HEK293T (cell line): Measurements from ENCODE around the gene RAB13.

ENCODE experiments used
- ARNT ChIP-seq: fragments of 450-650 bp; IDR thresholded peaks from 2 replicates; pipeline ENCODE4 v1.6.1; 2017; ENCODE audit warnings: mild to moderate bottlenecking
- CTBP1 ChIP-seq: fragments of 450-650 bp; IDR thresholded peaks from 2 replicates; pipeline ENCODE4 v1.6.1; 2016; ENCODE audit warnings: borderline replicate concordance
- FOXA1 ChIP-seq: fragments of 450-650 bp; IDR thresholded peaks from 2 replicates; pipeline ENCODE4 v1.6.1; 2016; ENCODE audit warnings: mild to moderate bottlenecking
- FOXK2 ChIP-seq: fragments of 450-650 bp; IDR thresholded peaks from 2 replicates; pipeline ENCODE4 v1.6.1; 2016; ENCODE audit warnings: mild to moderate bottlenecking
- FOXM1 ChIP-seq: fragments of 450-650 bp; IDR thresholded peaks from 2 replicates; pipeline ENCODE4 v1.6.1; 2017; ENCODE audit warnings: mild to moderate bottlenecking, borderline replicate concordance
- HDGF ChIP-seq: fragments of 450-650 bp; IDR thresholded peaks from 2 replicates; pipeline ENCODE4 v1.6.1; 2017; ENCODE audit warnings: antibody characterized with exemption, borderline replicate concordance
- NFRKB ChIP-seq: fragments of 450-650 bp; IDR thresholded peaks from 2 replicates; pipeline ENCODE4 v1.6.1; 2016; ENCODE audit warnings: mild to moderate bottlenecking, moderate library complexity
- ZNF384 ChIP-seq: fragments of 450-650 bp; IDR thresholded peaks from 2 replicates; pipeline ENCODE4 v1.6.1; 2016

DNA sequence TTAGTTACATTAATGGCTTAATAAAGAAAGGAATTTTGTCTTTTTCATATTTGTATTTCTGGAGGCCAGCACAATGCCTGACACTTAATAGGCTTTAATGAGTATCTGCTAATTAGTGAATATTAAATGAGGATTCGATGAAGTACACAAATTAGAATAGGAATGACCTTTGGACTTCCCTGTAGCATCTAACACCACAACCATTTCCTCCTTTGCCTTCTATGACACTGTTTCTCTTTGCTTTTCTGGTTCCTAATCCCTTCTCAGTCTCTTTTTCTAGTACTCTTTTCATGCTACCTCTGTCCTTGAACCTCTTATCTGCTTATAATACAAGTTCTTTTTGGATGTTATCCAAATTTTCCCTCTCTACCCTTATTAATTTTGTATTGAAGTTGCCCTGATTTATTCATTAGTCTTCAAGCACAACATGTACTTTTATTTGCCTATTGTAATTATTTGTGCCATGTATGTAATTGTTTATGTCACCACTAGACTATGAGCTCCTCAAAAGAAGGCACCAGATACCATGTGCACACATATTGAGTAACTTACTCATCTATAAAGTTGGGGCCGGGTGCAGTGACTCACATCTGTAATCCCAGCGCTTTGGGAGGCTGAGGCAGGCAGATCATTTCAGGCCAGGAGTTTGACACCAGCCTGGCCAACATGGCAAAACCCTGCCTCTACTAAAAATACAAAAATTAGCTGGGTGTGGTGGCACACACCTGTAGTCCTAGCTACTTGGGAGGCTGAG is 28.2 kb upstream of the RAB13 start:
- TF ChIP-seq FOXM1 (no peak), CTBP1 (no peak), NFRKB (no peak), FOXA1 (no peak), ZNF384 (no peak), HDGF (no peak), FOXK2 (no peak), ARNT (no peak)
